Ascending aorta (tissue), 2 donors: ENCODE data around the gene HOXC4. TPM values are rescaled to one million over a fixed set of nuclear protein-coding genes. Genes with fewer than 3 reads are reported as not detected.

ENCODE experiments used
- DNase-seq, 2 donors: peaks; one replicate each; pipeline ENCODE4 v3.0.0-alpha.2; 2019; ENCODE audit warnings: low spot score in 2 of 2
- H3K27ac ChIP-seq, 2 donors: fragments of 200-600 bp; sonication (generic); one replicate each; pipeline ENCODE4 v1.5.1; 2016 to 2017; ENCODE audit warnings: mild to moderate bottlenecking in 1 of 2
- H3K27me3 ChIP-seq: fragments of 200-600 bp; sonication (generic); one replicate; pipeline ENCODE4 v1.5.1; 2017
- H3K36me3 ChIP-seq, 2 donors: fragments of 200-600 bp; sonication (generic); one replicate each; pipeline ENCODE4 v1.5.1; 2016
- H3K4me1 ChIP-seq, 2 donors: fragments of 200-600 bp; sonication (generic); one replicate each; pipeline ENCODE4 v1.5.1; 2016 to 2017; ENCODE audit warnings: mild to moderate bottlenecking in 1 of 2
- H3K4me3 ChIP-seq, 2 donors: fragments of 200-600 bp; sonication (generic); one replicate each; pipeline ENCODE4 v1.5.1; 2016 to 2017; ENCODE audit warnings: mild to moderate bottlenecking in 1 of 2
- H3K9me3 ChIP-seq, 2 donors: fragments of 200-600 bp; sonication (generic); one replicate each; pipeline ENCODE4 v1.5.1; 2016
- intact Hi-C: fragments of 100-400 bp; cut with DNase I; formaldehyde crosslinking; loops from one replicate; pipeline ENCODE4 v1.15.1; 2023
- total RNA-seq: library from RNA; depleted of rRNA; stranded (reverse); fragments of >200 nt; gene quantifications from one replicate; pipeline ENCODE4 v1.1.0, GENCODE V29; 2016
- TF ChIP-seq, protein P1 (sequence below), 3 experiments: fragments of 200-600 bp in 2 of 3; fragments of 450-650 bp in 1 of 3; sonication (generic) in 2 of 3; IDR thresholded peaks; one replicate each; pipeline ENCODE4 v1.5.1; 2016 to 2019; ENCODE audit warnings: antibody characterized with exemption in 3 of 3, mild to moderate bottlenecking in 1 of 3, moderate library complexity in 1 of 3

Gene HOXC4
- total RNA-seq, 1 donor from 2014 or later = 0.32 TPM

DNA sequence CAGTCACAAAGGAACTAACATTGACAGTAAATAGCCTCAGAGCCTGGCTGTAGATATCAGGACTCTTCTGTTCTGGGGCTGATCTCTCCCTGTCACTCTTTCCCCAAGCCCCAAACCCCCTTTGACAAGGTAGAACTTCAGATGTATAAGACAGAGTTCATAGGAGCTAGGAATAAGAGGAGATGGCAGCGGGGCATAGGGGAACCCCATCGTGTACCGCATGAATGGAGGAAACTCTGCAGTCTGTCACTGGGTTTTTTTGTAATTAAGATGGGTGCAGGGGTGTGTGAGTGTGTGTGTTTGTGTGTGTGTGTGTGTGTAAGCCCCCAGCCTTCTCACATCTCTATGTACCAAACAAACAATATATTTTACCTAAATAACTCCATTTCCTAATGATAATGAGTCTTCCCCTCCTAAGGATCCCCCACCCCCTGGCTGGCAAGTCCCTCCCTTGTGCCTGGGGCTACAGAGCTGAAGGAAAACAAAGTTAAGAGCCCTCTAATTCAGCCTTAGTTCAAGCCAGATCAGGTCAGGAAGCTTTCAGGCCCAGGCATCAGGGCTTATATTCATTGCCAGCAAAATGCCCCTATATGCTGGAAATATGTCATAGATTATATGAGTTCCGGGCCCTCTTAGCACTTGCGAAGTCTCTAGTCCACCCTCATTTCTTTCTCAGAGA, 9.1 kb upstream of the HOXC4 start:
- Histone ChIP-seq H3K4me1 (no peaks in the 10 kb centered on the region), H3K27me3 (no peaks in the 10 kb centered on the region), H3K4me3 (no peak overlapping the region), H3K36me3 (no peaks in the 10 kb centered on the region), H3K27ac (no peak overlapping the region), H3K9me3 (no peaks in the 10 kb centered on the region)
- no peak for DNase-seq
- intact Hi-C loops = no loop called here
- TF ChIP-seq, protein P1, sequence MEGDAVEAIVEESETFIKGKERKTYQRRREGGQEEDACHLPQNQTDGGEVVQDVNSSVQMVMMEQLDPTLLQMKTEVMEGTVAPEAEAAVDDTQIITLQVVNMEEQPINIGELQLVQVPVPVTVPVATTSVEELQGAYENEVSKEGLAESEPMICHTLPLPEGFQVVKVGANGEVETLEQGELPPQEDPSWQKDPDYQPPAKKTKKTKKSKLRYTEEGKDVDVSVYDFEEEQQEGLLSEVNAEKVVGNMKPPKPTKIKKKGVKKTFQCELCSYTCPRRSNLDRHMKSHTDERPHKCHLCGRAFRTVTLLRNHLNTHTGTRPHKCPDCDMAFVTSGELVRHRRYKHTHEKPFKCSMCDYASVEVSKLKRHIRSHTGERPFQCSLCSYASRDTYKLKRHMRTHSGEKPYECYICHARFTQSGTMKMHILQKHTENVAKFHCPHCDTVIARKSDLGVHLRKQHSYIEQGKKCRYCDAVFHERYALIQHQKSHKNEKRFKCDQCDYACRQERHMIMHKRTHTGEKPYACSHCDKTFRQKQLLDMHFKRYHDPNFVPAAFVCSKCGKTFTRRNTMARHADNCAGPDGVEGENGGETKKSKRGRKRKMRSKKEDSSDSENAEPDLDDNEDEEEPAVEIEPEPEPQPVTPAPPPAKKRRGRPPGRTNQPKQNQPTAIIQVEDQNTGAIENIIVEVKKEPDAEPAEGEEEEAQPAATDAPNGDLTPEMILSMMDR (IDR thresholded peaks at IDR 0.05) = no peak

- DNase-seq = no peak
- TF ChIP-seq, protein P1 (IDR thresholded peaks at IDR 0.05) = no peak
- Histone ChIP-seq H3K27me3 (no peaks in the 10 kb centered on the region), H3K36me3 (no peaks in the 10 kb centered on the region), H3K4me1 (no peaks in the 10 kb centered on the region), H3K4me3 (no peak overlapping the region), H3K27ac (no peak overlapping the region), H3K9me3 (no peaks in the 10 kb centered on the region)
- intact Hi-C loops = no loop called here
Observed at GRCh38 chr12:54045401-54045800, 8.2 kb upstream of the HOXC4 start.

- no peaks in the 10 kb centered on the region for H3K36me3 ChIP-seq
- no peaks in the 10 kb centered on the region for H3K27me3 ChIP-seq
- no peaks in the 10 kb centered on the region for H3K4me1 ChIP-seq
- H3K27ac ChIP-seq = no peak overlapping the region
- no peaks in the 10 kb centered on the region for H3K9me3 ChIP-seq
- TF ChIP-seq, protein P1 (IDR thresholded peaks at IDR 0.05) = no peak
- no peak for DNase-seq
- no peak overlapping the region for H3K4me3 ChIP-seq
- intact Hi-C loops = no loop called here
Observed at GRCh38 chr12:54045868-54046521, 7.6 kb upstream of the HOXC4 start.

DNA sequence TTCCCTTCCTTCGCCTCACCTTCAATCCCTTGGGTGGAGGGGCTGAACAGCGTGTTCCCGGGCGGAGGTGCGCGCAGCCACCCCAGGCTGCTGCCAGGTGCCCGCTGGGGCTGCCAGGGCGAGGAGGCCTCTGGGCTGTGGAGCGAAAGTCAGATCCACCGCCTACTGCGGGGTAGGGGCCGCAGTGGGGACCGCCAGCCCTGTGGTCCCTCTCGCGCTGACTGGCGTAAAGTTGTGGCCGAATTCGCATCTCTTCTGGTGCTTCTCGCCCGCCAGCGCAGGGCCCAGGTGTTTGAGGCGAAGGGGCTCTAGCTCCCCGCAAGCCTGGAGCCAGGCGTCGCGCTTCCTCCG, 6.9 kb upstream of the HOXC4 start:
- intact Hi-C loops = no loop called here
- Histone ChIP-seq H3K27ac (no peak overlapping the region), H3K4me3 (no peak overlapping the region), H3K36me3 (no peaks in the 10 kb centered on the region), H3K4me1 (no peaks in the 10 kb centered on the region), H3K27me3 (no peaks in the 10 kb centered on the region), H3K9me3 (no peaks in the 10 kb centered on the region)
- DNase-seq = no peak
- TF ChIP-seq, protein P1 (IDR thresholded peaks at IDR 0.05) = no peak

- H3K36me3 ChIP-seq = no peaks in the 10 kb centered on the region
- intact Hi-C loops = no loop called here
- TF ChIP-seq, protein P1 (IDR thresholded peaks at IDR 0.05) = no peak
- no peak overlapping the region for H3K27ac ChIP-seq
- no peaks in the 10 kb centered on the region for H3K4me1 ChIP-seq
- H3K9me3 ChIP-seq = no peaks in the 10 kb centered on the region
- no peak for DNase-seq
- no peaks in the 10 kb centered on the region for H3K27me3 ChIP-seq
- H3K4me3 ChIP-seq = no peak overlapping the region
Observed at GRCh38 chr12:54047160-54047963, 6.3 kb upstream of the HOXC4 start.
